H1 (cell line): ENCODE data around the gene CTSS. TPM values are rescaled to one million over a fixed set of nuclear protein-coding genes. Genes with fewer than 3 reads are reported as not detected.

Source experiments
- CTCF ChIA-PET: fragments of 300-600 bp; sonication (Branson Sonifier 250); formaldehyde crosslinking; loops from one replicate; lab custom pipeline; 2021; ENCODE audit not compliant: partially characterized antibody; lab: Charles Lee
- POLR2A ChIA-PET: fragments of 300-600 bp; sonication (Branson Sonifier 250); formaldehyde crosslinking; loops from one replicate; lab custom pipeline; 2021; ENCODE audit warnings: inconsistent platforms; ENCODE audit not compliant: partially characterized antibody; lab: Charles Lee
- DNase-seq, 2 experiments: peaks; one replicate each; pipeline versions ENCODE4 v3.0.0 to v3.0.0-alpha.2; 2010 to 2022; ENCODE audit warnings: low spot score in 2 of 2, low read depth in 1 of 2, mixed read lengths in 1 of 2
- FAIRE-seq: peaks from 2 replicates; lab custom pipeline; 2011; peaks lifted over from hg19 to GRCh38; lab: Jason Lieb, UNC
- H2AFZ ChIP-seq: 2 replicates; pipeline ENCODE4 v1.8.1; 2012; ENCODE audit warnings: low read length, inconsistent platforms
- H2AK5ac ChIP-seq: 2 replicates; pipeline ENCODE4 v1.6.1; 2013; ENCODE audit warnings: low read depth, low read length
- H2BK120ac ChIP-seq: replicated peaks from 2 replicates; pipeline ENCODE3; 2013; ENCODE audit warnings: low read depth, low read length, inconsistent platforms
- H2BK12ac ChIP-seq: 2 replicates; pipeline ENCODE4 v1.6.1; 2013; ENCODE audit warnings: low read depth, low read length
- H2BK15ac ChIP-seq: 2 replicates; pipeline ENCODE4 v1.6.1; 2013; ENCODE audit warnings: low read length
- H2BK20ac ChIP-seq: 2 replicates; pipeline ENCODE4 v1.6.1; 2013; ENCODE audit warnings: low read length
- H2BK5ac ChIP-seq: 2 replicates; pipeline ENCODE4 v1.6.1; 2013; ENCODE audit warnings: low read depth, low read length
- H3K14ac ChIP-seq: 2 replicates; pipeline ENCODE4 v1.6.1; 2013; ENCODE audit warnings: inconsistent platforms; ENCODE audit not compliant: insufficient read length
- H3K18ac ChIP-seq: 2 replicates; pipeline ENCODE4 v1.6.1; 2013; ENCODE audit warnings: low read length; ENCODE audit errors: extremely low read depth
- H3K23ac ChIP-seq: 2 replicates; pipeline ENCODE4 v1.6.1; 2013; ENCODE audit warnings: inconsistent platforms; ENCODE audit not compliant: insufficient read length
- H3K23me2 ChIP-seq: 2 replicates; pipeline ENCODE4 v1.6.1; 2013; ENCODE audit warnings: low read depth, low read length
- H3K27ac ChIP-seq: 2 replicates; pipeline ENCODE4 v1.6.1; 2011; ENCODE audit warnings: low read depth, low read length, inconsistent platforms
- H3K27me3 ChIP-seq, 4 experiments: replicated peaks in 1 of 4; 1 replicate in 1 of 4; 2 replicates in 3 of 4; pipeline versions ENCODE4 v1.6.1 to v1.8.1; 2011 to 2013; ENCODE audit warnings: low read length in 3 of 4, mild to moderate bottlenecking in 3 of 4, inconsistent platforms in 2 of 4, mixed read lengths in 2 of 4, moderate library complexity in 1 of 4; ENCODE audit not compliant: control insufficient read depth in 3 of 4, insufficient read depth in 3 of 4; ENCODE audit errors: extremely low read depth in 1 of 4
- H3K36me3 ChIP-seq, 4 experiments: 2 replicates each; pipeline versions ENCODE4 v1.6.1 to v1.8.1; 2011 to 2013; ENCODE audit warnings: mild to moderate bottlenecking in 4 of 4, low read length in 3 of 4, moderate library complexity in 2 of 4, control low read depth in 1 of 4, inconsistent platforms in 1 of 4; ENCODE audit not compliant: insufficient read depth in 4 of 4, control insufficient read depth in 2 of 4
- H3K4ac ChIP-seq: replicated peaks from 2 replicates; pipeline ENCODE3; 2013; ENCODE audit warnings: low read length, low read depth, mixed read lengths, inconsistent platforms; ENCODE audit not compliant: insufficient read length
- H3K4me1 ChIP-seq, 4 experiments: replicated peaks in 1 of 4; 1 replicate in 1 of 4; 2 replicates in 3 of 4; pipeline versions ENCODE4 v1.6.1 to v1.8.1; 2011 to 2013; ENCODE audit warnings: low read length in 3 of 4, inconsistent platforms in 2 of 4, mixed read lengths in 1 of 4; ENCODE audit not compliant: insufficient read depth in 4 of 4, control insufficient read depth in 3 of 4
- H3K4me2 ChIP-seq, 2 experiments: 2 replicates each; pipeline versions ENCODE4 v1.6.1 to v1.8.1; 2011 to 2013; ENCODE audit warnings: low read depth in 2 of 2, low read length in 2 of 2, control low read depth in 1 of 2, inconsistent platforms in 1 of 2, mild to moderate bottlenecking in 1 of 2; ENCODE audit not compliant: insufficient read depth in 1 of 2
- H3K4me3 ChIP-seq, 4 experiments: fragments of 200-600, 300-600 bp in 1 of 4; sonication (generic), shearing (Covaris generic), sonication (Bioruptor Twin) in 1 of 4; 2 replicates each; pipeline versions ENCODE4 v1.5.1 to v1.8.1; 2011 to 2016; ENCODE audit warnings: low read length in 4 of 4, low read depth in 3 of 4, control low read depth in 2 of 4, inconsistent platforms in 2 of 4, mild to moderate bottlenecking in 2 of 4, mixed read lengths in 1 of 4, moderate library complexity in 1 of 4; ENCODE audit not compliant: insufficient read depth in 2 of 4; ENCODE audit errors: extremely low read depth in 1 of 4
- H3K56ac ChIP-seq: replicated peaks from 2 replicates; pipeline ENCODE3; 2013; ENCODE audit warnings: low read depth, mild to moderate bottlenecking, mixed read lengths, low read length, inconsistent platforms; ENCODE audit not compliant: insufficient read length
- H3K79me1 ChIP-seq: 2 replicates; pipeline ENCODE4 v1.6.1; 2013; ENCODE audit warnings: low read depth, low read length, control low read depth
- H3K79me2 ChIP-seq, 2 experiments: 2 replicates each; pipeline versions ENCODE4 v1.6.1 to v1.8.1; 2012 to 2013; ENCODE audit warnings: low read length in 2 of 2, mild to moderate bottlenecking in 2 of 2, inconsistent platforms in 1 of 2; ENCODE audit not compliant: insufficient read depth in 2 of 2, control insufficient read depth in 1 of 2
- H3K9ac ChIP-seq, 4 experiments: replicated peaks in 1 of 4; 1 replicate in 1 of 4; 2 replicates in 3 of 4; pipeline versions ENCODE4 v1.6.1 to v1.8.1; 2011 to 2013; ENCODE audit warnings: low read depth in 3 of 4, low read length in 3 of 4, control low read depth in 2 of 4, mild to moderate bottlenecking in 2 of 4, moderate library complexity in 2 of 4, inconsistent platforms in 1 of 4; ENCODE audit errors: extremely low read depth in 1 of 4
- H3K9me3 ChIP-seq, 2 experiments: 2 replicates each; pipeline versions ENCODE4 v1.6.1 to v1.8.1; 2012 to 2013; ENCODE audit warnings: mild to moderate bottlenecking in 2 of 2, moderate library complexity in 2 of 2, control low read depth in 1 of 2, inconsistent platforms in 1 of 2, low read depth in 1 of 2, low read length in 1 of 2, mixed read lengths in 1 of 2; ENCODE audit not compliant: insufficient read depth in 2 of 2
- H4K20me1 ChIP-seq, 2 experiments: replicated peaks in 1 of 2; 2 replicates each; pipeline versions ENCODE3 to v1.8.1; 2011 to 2013; ENCODE audit warnings: inconsistent platforms in 2 of 2, low read length in 2 of 2, mild to moderate bottlenecking in 1 of 2; ENCODE audit not compliant: insufficient read depth in 2 of 2, control insufficient read depth in 1 of 2
- H4K5ac ChIP-seq: 2 replicates; pipeline ENCODE4 v1.6.1; 2013; ENCODE audit warnings: low read length, low read depth, mixed read lengths, inconsistent platforms; ENCODE audit not compliant: insufficient read length
- H4K8ac ChIP-seq: 2 replicates; pipeline ENCODE4 v1.8.0; 2013; ENCODE audit warnings: mild to moderate bottlenecking, moderate library complexity, low read length, inconsistent platforms; ENCODE audit not compliant: insufficient read depth; ENCODE audit errors: extremely low read depth
- H4K91ac ChIP-seq: replicated peaks from 2 replicates; pipeline ENCODE3; 2013; ENCODE audit warnings: low read length, mixed read lengths, inconsistent platforms; ENCODE audit not compliant: insufficient read length
- BCL11A ChIP-seq, 2 experiments: IDR thresholded peaks; one replicate each; pipeline ENCODE4 v1.6.1; 2011; ENCODE audit warnings: low read depth in 2 of 2, low read length in 2 of 2, mild to moderate bottlenecking in 2 of 2
- KDM1A ChIP-seq: fragments of 200-600, 300-600 bp; sonication (generic); IDR thresholded peaks from 2 replicates; pipeline ENCODE4 v1.7.1; 2016; ENCODE audit warnings: mild to moderate bottlenecking, low read length, borderline replicate concordance
- WGBS, 2 experiments: shearing (Covaris generic) in 1 of 2; methylation state at CpG; one replicate each; pipeline versions ENCODE4 v1.1.6 to v1.1.7; 2013 to 2015; ENCODE audit warnings: low lambda C conversion rate in 2 of 2, mixed read lengths in 2 of 2, inconsistent platforms in 1 of 2, low coverage in 1 of 2, missing lambda C conversion rate in 1 of 2; ENCODE audit not compliant: insufficient replicate concordance in 2 of 2, insufficient coverage in 1 of 2, insufficient read length in 1 of 2; ENCODE audit errors: extremely low coverage in 1 of 2, missing lambda C conversion rate in 1 of 2; 5-methylcytosine and 5-hydroxymethylcytosine counted together
- polyA plus RNA-seq, 7 experiments: library from polyadenylated mRNA; depleted of rRNA in 3 of 7; stranded (reverse) in 5 of 7; unstranded in 2 of 7; fragments of >200 nt in 5 of 7; fragments of 200-250 nt in 2 of 7; gene quantifications; 1 replicate in 5 of 7; 2 replicates in 1 of 7; 4 replicates in 1 of 7; pipeline versions ENCODE4 v1.2.1 to v1.2.3, GENCODE V29; 2011 to 2013; ENCODE audit warnings: missing spikeins in 2 of 7, mixed read lengths in 2 of 7
- total RNA-seq: library from RNA; stranded (reverse); fragmentation: NEBNext Ultra II Directional; extraction: Animal tissue kit (Norgen Biotek cat#: 25700); gene quantifications from 2 replicates; pipeline ENCODE4 v1.2.1, GENCODE V29; 2021

Gene CTSS
- total and polyA plus RNA-seq, 2 of the 8 experiments (the other 6 are each of a cell fraction or from before 2014, with no cell fraction given), result not detected

GRCh38 chr1:150720098-150720497 lies 45.5 kb downstream of the CTSS start:
- Histone ChIP-seq H3K4ac (no peak overlapping the region), H2AK5ac (no peak overlapping the region), H2BK12ac (no peak overlapping the region), H3K9me3 (no peaks in the 10 kb centered on the region; a peak in 1 of 4 replicates), H2AFZ (no peak overlapping the region), H3K27me3 (no peaks in the 10 kb centered on the region), H4K5ac (no peak overlapping the region), H3K23me2 (no peaks in the 10 kb centered on the region), H2BK20ac (no peak overlapping the region), H3K27ac (no peak overlapping the region), H2BK15ac (no peak overlapping the region), H3K4me3 (no peak overlapping the region), H3K18ac (no peak overlapping the region), H3K4me1 (no peaks in the 10 kb centered on the region), H4K8ac (no peak overlapping the region), H2BK120ac (no peak overlapping the region), H3K9ac (no peak overlapping the region), H3K23ac (no peak overlapping the region), H3K56ac (no peak overlapping the region), H4K20me1 (no peaks in the 10 kb centered on the region), H3K36me3 (no peaks in the 10 kb centered on the region), H3K4me2 (no peak overlapping the region), H3K79me1 (no peaks in the 10 kb centered on the region), H3K79me2 (no peaks in the 10 kb centered on the region), H4K91ac (no peak overlapping the region), H2BK5ac (no peak overlapping the region), H3K14ac (no peak overlapping the region)
- POLR2A ChIA-PET, result interaction anchor here (0.6 to 1.4 kb wide), 2 partner anchors 159 to 186 kb away, joined by 3 to 4 read pairs; no protein-coding TSS in a partner anchor
- DNase-seq (no peak), FAIRE-seq (no peak)
- CTCF ChIA-PET, result interaction anchor here (0.7 kb wide), 1 partner anchor 138 kb away, joined by 3 read pairs; no protein-coding TSS in a partner anchor
- WGBS, 2 experiments, result 91% methylated on average over 20 of the region's 21 CpGs; no CpG with 5 or more reads in 1 of the 2 experiments
- TF ChIP-seq BCL11A (IDR thresholded peaks at IDR 0.05; ENCODE audit: low read depth in 2 of 2, low read length in 2 of 2) (no peak), KDM1A (no peak)
